Measurements from ENCODE around the gene SNRPB. TPM values are rescaled to one million over a fixed set of nuclear protein-coding genes. Genes with fewer than 3 reads are reported as not detected.
A peak's percentile ranks its signal among the peaks of the same experiment; 100 is the strongest.

The SNRPB gene
- total and polyA plus RNA-seq, 2 of the 13 experiments (the other 11 are each of a cell fraction or from before 2014, with no cell fraction given), result 473 to 844 TPM

- TF ChIP-seq ZNF556 (CRISPR knock-in tag; IDR thresholded peaks at IDR 0.05; ENCODE audit: borderline replicate concordance), result peak; percentile 99; the same call in 1 of the 2 replicates
- TF ChIP-seq MTF2 (CRISPR knock-in tag; IDR thresholded peaks at IDR 0.05; ENCODE audit: borderline replicate concordance), result no peak; the same call in 1 of the 2 replicates
- peak; percentile 52 for TF ChIP-seq SKIL (CRISPR knock-in tag; IDR thresholded peaks at IDR 0.05; ENCODE audit: borderline replicate concordance)
- peak; percentile 86 for TF ChIP-seq AKAP8 (CRISPR knock-in tag; IDR thresholded peaks at IDR 0.05)
- TF ChIP-seq CBX2 (IDR thresholded peaks at IDR 0.05; ENCODE audit: low read depth, low read length), result 0 out of 2 replicates have a peak, but pooled peaks have one; percentile 69
- peak; percentile 94; the same call in 1 of the 2 replicates for TF ChIP-seq CBX2 (CRISPR knock-in tag; IDR thresholded peaks at IDR 0.05; ENCODE audit: low read depth)
- peak; percentile 88 for TF ChIP-seq RBM39 (IDR thresholded peaks at IDR 0.05; ENCODE audit: low read depth, low read length, poor library complexity, severe bottlenecking)
- peak; percentile 98 for TF ChIP-seq ZNF276 (CRISPR knock-in tag; IDR thresholded peaks at IDR 0.05; ENCODE audit: low read depth)
- TF ChIP-seq NR2C2 (CRISPR knock-in tag; IDR thresholded peaks at IDR 0.05; ENCODE audit: borderline replicate concordance), result peak; percentile 93
- peak; percentile 98 for TF ChIP-seq ZNF256 (CRISPR knock-in tag; conservative IDR thresholded peaks at IDR 0.05)
- peak; percentile 100 for TF ChIP-seq REPIN1 (CRISPR knock-in tag; IDR thresholded peaks at IDR 0.05; ENCODE audit: borderline replicate concordance, low read depth)
- peak; percentile 15; the same call in 1 of the 2 replicates for TF ChIP-seq ATM (IDR thresholded peaks at IDR 0.05; ENCODE audit: borderline replicate concordance)
- TF ChIP-seq ZNF143 (CRISPR knock-in tag; IDR thresholded peaks at IDR 0.05), result peak; percentile 83
- TF ChIP-seq ZBTB42 (CRISPR knock-in tag; IDR thresholded peaks at IDR 0.05), result peak; percentile 98
- TF ChIP-seq ZNF891 (CRISPR knock-in tag; IDR thresholded peaks at IDR 0.05), result peak; percentile 100
- peak; percentile 98; the same call in 1 of the 2 replicates for TF ChIP-seq CAMTA2 (CRISPR knock-in tag; IDR thresholded peaks at IDR 0.05; ENCODE audit: borderline replicate concordance)
- TF ChIP-seq TGIF2 (CRISPR knock-in tag; IDR thresholded peaks at IDR 0.05), result peak; percentile 90
- TF ChIP-seq FOSL1 (CRISPR knock-in tag; IDR thresholded peaks at IDR 0.05; ENCODE audit: borderline replicate concordance), result no peak
- TF ChIP-seq FOXC1 (CRISPR knock-in tag; IDR thresholded peaks at IDR 0.05; ENCODE audit: borderline replicate concordance), result peak; percentile 99
- peak; percentile 100 for TF ChIP-seq TAF1 (CRISPR knock-in tag; IDR thresholded peaks at IDR 0.05)
- TF ChIP-seq SMC3 (IDR thresholded peaks at IDR 0.05; ENCODE audit: low read length), result peak; percentile 21; the same call in 1 of the 2 replicates
- TF ChIP-seq STAT5B (CRISPR knock-in tag; IDR thresholded peaks at IDR 0.05), result no peak; the same call in 1 of the 2 replicates
- peak; percentile 95; the same call in 1 of the 2 replicates for TF ChIP-seq ZBTB20 (CRISPR knock-in tag; IDR thresholded peaks at IDR 0.05; ENCODE audit: borderline replicate concordance, low read depth)
Observed at GRCh38 chr20:2470423-2471193, at the start of gene SNRPB (continued).
